NCI-H2196 (cell line): Measurements from ENCODE around the gene LARGE1.

Source experiments
- DNase-seq: peaks from one replicate; lab custom pipeline; 2025; ENCODE audit not compliant: unreplicated experiment; lab: John Stamatoyannopoulos, UW

Gene LARGE1

GRCh38 chr22:33535937-33536875, 384.1 kb downstream of the LARGE1 start:
- no peak for DNase-seq

- no peak for DNase-seq
These were observed 390.7 kb downstream of the LARGE1 start for GRCh38 chr22:33529424-33530113.

GRCh38 chr22:33528183-33528582, 392.1 kb downstream of the LARGE1 start:
- no peak for DNase-seq

GRCh38 chr22:33526434-33527107, 393.7 kb downstream of the LARGE1 start:
- DNase-seq = no peak

GRCh38 chr22:33524511-33525260, 395.6 kb downstream of the LARGE1 start:
- no peak for DNase-seq

GRCh38 chr22:33521879-33522665, 398.2 kb downstream of the LARGE1 start:
- DNase-seq = no peak

GRCh38 chr22:33520904-33521780, 399.1 kb downstream of the LARGE1 start:
- DNase-seq = no peak

- no peak for DNase-seq
These were observed 400.0 kb downstream of the LARGE1 start for GRCh38 chr22:33519974-33520903.

- peak; percentile 31 for DNase-seq
These were observed 401.0 kb downstream of the LARGE1 start for GRCh38 chr22:33519071-33519973.

GRCh38 chr22:33518405-33518804, 401.9 kb downstream of the LARGE1 start:
- no peak for DNase-seq

GRCh38 chr22:33515795-33516194, 404.5 kb downstream of the LARGE1 start:
- DNase-seq = no peak

GRCh38 chr22:33513388-33514338, 406.6 kb downstream of the LARGE1 start:
- DNase-seq = no peak

GRCh38 chr22:33512908-33513307, 407.4 kb downstream of the LARGE1 start:
- no peak for DNase-seq

GRCh38 chr22:33510429-33510904, 409.8 kb downstream of the LARGE1 start:
- no peak for DNase-seq

- no peak for DNase-seq
These were observed 415.2 kb downstream of the LARGE1 start for GRCh38 chr22:33504941-33505625.
